SJCRH30 (cell line): ENCODE results near the gene HOXA6. TPM values are rescaled to one million over a fixed set of nuclear protein-coding genes. Genes with fewer than 3 reads are reported as not detected.
A peak's percentile ranks its signal among the peaks of the same experiment; 100 is the strongest.

Experiments
- DNase-seq, 2 experiments: peaks; one replicate each; pipeline ENCODE4 v3.0.0-alpha.2; 2015 to 2020
- H3K27ac ChIP-seq: fragments of 250-450 bp; sonication (Bioruptor Pico); 2 replicates; pipeline ENCODE4 v1.5.1; 2020; ENCODE audit warnings: mild to moderate bottlenecking, moderate library complexity
- H3K27me3 ChIP-seq: fragments of 250-450 bp; sonication (Bioruptor Pico); 2 replicates; pipeline ENCODE4 v1.5.1; 2020; ENCODE audit warnings: mild to moderate bottlenecking, moderate library complexity
- H3K36me3 ChIP-seq: fragments of 250-450 bp; sonication (Bioruptor Pico); 2 replicates; pipeline ENCODE4 v1.5.1; 2020; ENCODE audit warnings: mild to moderate bottlenecking, moderate library complexity
- H3K4me1 ChIP-seq: fragments of 250-450 bp; sonication (Bioruptor Pico); 2 replicates; pipeline ENCODE4 v1.5.1; 2020; ENCODE audit warnings: mild to moderate bottlenecking, moderate library complexity
- H3K4me3 ChIP-seq: fragments of 250-450 bp; sonication (Bioruptor Pico); 2 replicates; pipeline ENCODE4 v1.5.1; 2020; ENCODE audit warnings: mild to moderate bottlenecking, moderate library complexity
- H3K9me3 ChIP-seq: fragments of 250-450 bp; sonication (Bioruptor Pico); replicated peaks from 2 replicates; pipeline ENCODE4 v1.5.1; 2020; ENCODE audit warnings: mild to moderate bottlenecking, moderate library complexity
- total RNA-seq: library from RNA; depleted of rRNA; stranded (reverse); fragments of >200 nt; shearing (Covaris generic); gene quantifications from 2 replicates; pipeline ENCODE4 v1.2.3, GENCODE V29; 2014

The HOXA6 gene
- total RNA-seq, 1 experiment from 2014 or later: 3.8 TPM

DNA sequence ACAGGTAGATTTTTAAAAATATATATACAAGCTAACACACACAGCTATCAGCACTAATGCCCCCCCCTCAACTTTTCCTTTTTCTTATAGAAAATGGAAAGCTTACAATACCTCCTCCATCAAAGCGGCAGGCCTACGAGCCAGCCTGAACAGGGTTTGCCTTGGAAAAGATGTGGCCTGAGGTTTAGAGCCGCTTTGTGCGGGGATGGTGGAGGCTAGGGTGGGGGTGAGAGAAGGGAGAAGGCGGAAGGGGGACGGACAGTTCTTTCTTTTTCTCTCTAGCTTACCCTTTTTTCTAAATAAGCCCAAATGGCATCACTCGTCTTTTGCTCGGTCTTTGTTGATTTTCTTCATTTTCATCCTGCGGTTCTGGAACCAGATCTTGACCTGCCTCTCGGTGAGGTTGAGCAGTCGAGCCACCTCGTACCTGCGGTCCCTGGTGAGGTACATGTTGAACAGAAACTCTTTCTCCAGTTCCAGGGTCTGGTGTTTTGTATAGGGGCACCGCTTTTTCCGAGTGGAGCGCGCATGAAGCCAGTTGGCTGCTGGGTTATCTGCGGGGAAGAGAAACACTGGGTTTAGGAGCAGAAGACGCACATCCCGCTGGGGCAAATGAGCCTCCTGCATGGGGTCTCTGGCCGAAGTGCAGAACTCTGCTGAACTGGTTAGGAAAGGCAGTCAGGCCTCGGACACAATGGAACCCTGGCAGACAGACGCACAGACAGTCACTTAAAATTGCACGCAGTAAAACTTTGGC, 15.9 kb upstream of the HOXA6 start:
- no peaks in the 10 kb centered on the region for H3K27me3 ChIP-seq
- no peak overlapping the region for H3K27ac ChIP-seq
- H3K36me3 ChIP-seq: no peaks in the 10 kb centered on the region
- no peak overlapping the region for H3K4me3 ChIP-seq
- no peak for DNase-seq
- H3K9me3 ChIP-seq: no peaks in the 10 kb centered on the region
- H3K4me1 ChIP-seq: no peaks in the 10 kb centered on the region

DNA sequence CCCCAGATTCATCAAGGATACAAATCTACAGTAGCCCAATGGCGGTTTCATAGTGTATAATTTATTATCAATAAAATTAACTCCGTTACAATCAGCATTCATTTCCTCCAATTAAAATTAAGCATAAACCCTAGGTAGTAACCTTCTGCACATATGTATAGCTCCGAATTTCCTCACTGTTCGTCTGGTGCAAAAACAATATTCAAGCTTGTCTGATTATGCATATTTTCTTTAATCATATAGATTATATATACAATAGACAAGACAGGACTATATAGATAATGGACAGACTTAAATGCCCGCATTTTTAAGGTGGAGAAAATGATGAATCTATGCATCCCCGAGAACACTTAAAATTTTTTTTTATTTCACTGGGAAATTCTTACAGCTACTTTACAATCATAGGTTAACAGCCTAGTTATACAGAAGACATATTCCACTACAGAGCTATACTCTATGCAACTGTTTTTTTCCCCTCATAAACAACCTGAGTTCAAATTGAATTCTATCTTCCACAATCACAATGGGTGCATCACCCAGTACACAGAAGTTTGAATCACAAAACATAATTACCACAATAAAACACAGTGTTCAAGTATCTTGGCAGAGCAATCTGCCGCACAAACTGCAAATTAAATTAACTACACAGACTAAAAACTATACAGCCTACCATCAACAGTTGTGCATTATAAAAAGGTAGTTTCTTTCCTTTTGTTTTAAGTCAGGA, 15.2 kb upstream of the HOXA6 start:
- H3K4me1 ChIP-seq: no peaks in the 10 kb centered on the region
- no peak overlapping the region for H3K27ac ChIP-seq
- H3K4me3 ChIP-seq: no peak overlapping the region
- H3K27me3 ChIP-seq: no peaks in the 10 kb centered on the region
- no peak for DNase-seq
- no peaks in the 10 kb centered on the region for H3K9me3 ChIP-seq
- H3K36me3 ChIP-seq: no peaks in the 10 kb centered on the region

DNA sequence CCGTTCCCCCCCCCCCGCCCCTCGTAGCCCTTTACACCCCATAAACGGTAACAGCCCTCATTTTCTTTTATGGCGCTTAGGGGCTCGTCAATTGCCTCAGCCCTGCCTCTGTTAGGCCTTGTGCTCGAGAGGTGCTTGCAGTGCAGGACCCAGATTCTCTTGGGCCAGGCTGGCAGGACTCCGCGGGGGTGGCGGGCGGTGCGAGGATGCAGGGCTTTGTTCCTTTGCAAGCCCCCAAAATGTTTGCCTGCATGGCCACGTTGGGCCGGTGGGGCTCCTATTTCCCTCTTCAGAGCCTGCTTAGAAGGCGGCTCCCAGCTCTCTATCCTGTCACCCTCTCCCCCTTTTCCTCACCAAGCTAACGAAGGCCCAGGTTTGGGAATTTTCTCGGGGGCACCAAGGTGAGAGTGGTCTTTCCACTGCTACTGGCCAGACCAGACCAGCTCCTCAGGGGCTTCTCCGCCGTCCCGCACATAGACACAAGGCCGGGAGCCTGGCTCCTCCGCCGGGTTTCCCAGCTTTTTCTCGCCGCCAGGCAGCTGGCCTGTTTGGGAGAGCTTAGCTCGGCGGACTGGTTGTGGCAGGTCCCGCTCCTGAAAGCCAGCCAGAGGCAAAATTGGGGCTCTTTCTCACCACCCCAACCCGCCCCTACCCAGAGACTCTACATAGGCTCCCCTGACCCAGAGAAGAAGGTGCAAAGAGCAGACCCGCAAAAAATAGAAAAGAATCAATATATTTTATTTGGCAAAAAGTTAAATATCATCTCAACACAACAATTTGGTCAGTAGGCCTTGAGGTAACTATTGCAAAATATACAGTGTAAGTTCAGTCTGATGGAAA, 14.4 kb upstream of the HOXA6 start:
- DNase-seq: no peak
- Histone ChIP-seq H3K27ac (no peak overlapping the region), H3K4me1 (peaks cover 3% of the 10 kb centered on the region; the same call in 1 of the 2 replicates), H3K27me3 (no peaks in the 10 kb centered on the region), H3K36me3 (no peaks in the 10 kb centered on the region), H3K4me3 (no peak overlapping the region), H3K9me3 (no peaks in the 10 kb centered on the region)

DNA sequence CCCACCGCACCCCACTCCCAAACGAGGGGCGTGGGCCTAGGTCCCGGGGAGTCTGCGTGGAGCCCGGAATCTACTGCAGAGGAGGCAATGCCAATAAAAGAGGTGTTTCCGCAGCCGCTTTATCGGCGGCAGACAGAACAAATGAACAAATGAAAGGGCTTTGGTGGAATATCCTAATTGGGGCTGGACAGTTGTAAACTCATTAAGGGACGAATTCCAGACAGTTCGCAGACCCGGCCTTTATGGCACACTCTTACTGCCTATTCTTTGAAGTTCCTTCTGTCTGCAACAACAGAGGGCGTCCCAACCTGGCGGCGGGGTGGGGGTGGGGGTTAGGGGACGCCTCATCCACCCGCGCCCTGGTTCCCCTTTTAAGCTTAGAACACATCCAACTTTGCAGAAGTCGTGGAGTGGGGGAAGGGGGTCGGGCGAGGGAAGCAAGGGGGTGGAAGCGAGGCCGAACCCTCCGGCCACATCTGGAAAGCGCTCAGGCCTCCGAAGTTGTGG, 13.7 kb upstream of the HOXA6 start:
- peak overlapping the region; percentile 95 for H3K27ac ChIP-seq
- peaks cover 3% of the 10 kb centered on the region; the same call in 1 of the 2 replicates for H3K4me1 ChIP-seq
- peak overlapping the region; percentile 77 for H3K4me3 ChIP-seq
- H3K36me3 ChIP-seq: no peaks in the 10 kb centered on the region
- no peak for DNase-seq
- H3K9me3 ChIP-seq: no peaks in the 10 kb centered on the region
- no peaks in the 10 kb centered on the region for H3K27me3 ChIP-seq

DNA sequence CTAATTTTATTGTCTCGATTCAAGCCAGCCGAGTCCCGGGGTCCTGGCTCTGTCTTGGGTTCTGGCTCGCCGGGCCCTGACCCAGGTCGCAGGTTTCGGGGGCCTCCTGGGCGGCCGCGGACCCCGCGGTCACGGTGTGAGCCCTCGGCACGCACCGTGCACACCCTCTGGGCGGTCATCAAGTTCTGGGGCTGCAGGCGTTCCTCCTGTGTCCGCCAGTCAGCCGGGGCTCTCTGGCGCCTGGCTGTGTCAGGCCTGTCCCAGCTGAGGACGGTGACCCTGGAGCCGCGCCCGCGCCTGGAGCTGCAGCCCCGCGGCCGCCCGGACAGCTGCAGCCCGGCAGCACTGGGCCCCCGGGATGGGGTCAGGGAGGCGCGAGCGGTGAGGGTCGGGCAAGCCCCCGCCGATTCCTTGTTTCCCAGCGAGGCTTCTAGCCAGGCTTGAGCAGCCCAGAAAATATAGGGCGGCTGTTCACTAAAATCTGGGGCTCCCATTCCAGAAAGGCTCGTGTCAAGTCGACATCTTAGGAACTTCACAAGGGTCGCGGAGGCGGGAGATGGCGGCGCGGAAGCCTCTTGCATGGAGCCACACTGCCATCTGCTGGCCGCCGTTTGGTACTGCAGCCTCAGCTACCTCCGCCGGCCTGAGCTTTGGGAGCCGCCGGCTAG, 13.1 kb upstream of the HOXA6 start:
- no peaks in the 10 kb centered on the region for H3K9me3 ChIP-seq
- peaks cover 3% of the 10 kb centered on the region; the same call in 1 of the 2 replicates for H3K4me1 ChIP-seq
- H3K27me3 ChIP-seq: no peaks in the 10 kb centered on the region
- no peaks in the 10 kb centered on the region for H3K36me3 ChIP-seq
- H3K4me3 ChIP-seq: peak overlapping the region; percentile 77
- H3K27ac ChIP-seq: peak overlapping the region; percentile 95
- peak; percentile 92 to 95 for DNase-seq

DNA sequence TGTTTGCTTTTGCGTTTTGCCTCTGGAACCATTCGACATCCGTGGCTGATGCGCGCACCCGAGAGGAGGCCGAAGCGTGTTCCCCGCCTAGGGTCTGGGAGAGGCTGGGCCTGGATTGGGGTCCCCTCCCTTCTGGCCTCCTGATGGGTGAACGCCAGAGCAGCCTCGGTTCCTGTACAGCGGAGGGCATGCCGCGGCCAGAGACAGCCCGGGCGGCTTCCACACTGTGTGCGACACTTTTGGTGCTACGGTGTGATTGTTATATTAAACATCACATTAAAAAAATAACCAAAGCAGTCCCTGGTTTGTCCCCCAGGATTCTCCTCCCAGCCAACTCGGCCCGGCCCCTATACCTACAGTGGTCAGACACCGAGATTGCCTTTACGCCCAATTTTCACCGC, 12.6 kb upstream of the HOXA6 start:
- peaks cover 3% of the 10 kb centered on the region; the same call in 1 of the 2 replicates for H3K4me1 ChIP-seq
- no peaks in the 10 kb centered on the region for H3K9me3 ChIP-seq
- no peaks in the 10 kb centered on the region for H3K36me3 ChIP-seq
- peak overlapping the region; percentile 77 for H3K4me3 ChIP-seq
- no peaks in the 10 kb centered on the region for H3K27me3 ChIP-seq
- H3K27ac ChIP-seq: peak overlapping the region; percentile 95
- DNase-seq: no peak

DNA sequence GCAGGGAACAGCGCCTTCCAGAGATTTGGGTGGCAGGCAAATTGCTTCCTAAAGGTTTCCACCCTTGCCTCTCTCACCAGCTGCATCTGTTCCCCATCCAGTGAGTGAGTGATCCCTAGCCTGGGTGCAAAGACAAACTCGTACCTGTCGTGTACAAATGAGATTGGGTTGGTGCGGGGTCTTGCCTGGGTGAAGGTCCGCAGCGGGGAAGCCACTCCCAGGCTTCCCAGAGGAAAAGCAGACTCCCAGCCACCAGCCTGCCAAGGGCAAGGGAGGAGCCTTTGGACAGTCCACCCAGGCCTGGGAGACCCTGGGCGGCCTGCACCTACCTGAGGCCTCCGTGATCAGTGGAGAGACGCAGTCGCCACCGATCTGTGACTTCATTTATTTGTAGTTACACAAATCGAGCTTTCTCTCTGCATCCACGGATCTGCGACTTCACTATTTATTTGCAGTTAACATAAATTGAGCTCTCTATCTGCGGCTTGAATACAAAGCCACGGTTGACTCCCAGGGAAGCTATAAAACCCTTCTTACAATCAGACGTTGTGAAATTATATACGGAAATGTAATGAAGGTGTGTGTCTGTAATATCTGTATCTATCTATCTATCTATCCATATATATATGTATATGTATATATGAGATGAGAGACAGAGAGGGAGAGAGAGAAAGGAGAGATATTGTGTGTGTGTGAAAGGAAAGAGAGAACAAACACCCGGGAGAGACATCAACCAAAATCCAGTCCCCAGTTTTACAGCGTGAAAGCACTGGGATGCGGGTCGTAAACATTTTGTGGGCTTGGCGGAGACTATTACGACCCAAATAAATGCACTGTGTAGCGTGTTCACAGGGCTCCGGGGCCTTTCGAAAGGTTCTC, 11.9 kb upstream of the HOXA6 start:
- no peak overlapping the region for H3K4me3 ChIP-seq
- no peaks in the 10 kb centered on the region for H3K9me3 ChIP-seq
- peaks cover 3% of the 10 kb centered on the region; the same call in 1 of the 2 replicates for H3K4me1 ChIP-seq
- H3K36me3 ChIP-seq: no peaks in the 10 kb centered on the region
- H3K27ac ChIP-seq: peak overlapping the region; percentile 95; the same call in 1 of the 2 replicates
- H3K27me3 ChIP-seq: no peaks in the 10 kb centered on the region
- no peak for DNase-seq

DNA sequence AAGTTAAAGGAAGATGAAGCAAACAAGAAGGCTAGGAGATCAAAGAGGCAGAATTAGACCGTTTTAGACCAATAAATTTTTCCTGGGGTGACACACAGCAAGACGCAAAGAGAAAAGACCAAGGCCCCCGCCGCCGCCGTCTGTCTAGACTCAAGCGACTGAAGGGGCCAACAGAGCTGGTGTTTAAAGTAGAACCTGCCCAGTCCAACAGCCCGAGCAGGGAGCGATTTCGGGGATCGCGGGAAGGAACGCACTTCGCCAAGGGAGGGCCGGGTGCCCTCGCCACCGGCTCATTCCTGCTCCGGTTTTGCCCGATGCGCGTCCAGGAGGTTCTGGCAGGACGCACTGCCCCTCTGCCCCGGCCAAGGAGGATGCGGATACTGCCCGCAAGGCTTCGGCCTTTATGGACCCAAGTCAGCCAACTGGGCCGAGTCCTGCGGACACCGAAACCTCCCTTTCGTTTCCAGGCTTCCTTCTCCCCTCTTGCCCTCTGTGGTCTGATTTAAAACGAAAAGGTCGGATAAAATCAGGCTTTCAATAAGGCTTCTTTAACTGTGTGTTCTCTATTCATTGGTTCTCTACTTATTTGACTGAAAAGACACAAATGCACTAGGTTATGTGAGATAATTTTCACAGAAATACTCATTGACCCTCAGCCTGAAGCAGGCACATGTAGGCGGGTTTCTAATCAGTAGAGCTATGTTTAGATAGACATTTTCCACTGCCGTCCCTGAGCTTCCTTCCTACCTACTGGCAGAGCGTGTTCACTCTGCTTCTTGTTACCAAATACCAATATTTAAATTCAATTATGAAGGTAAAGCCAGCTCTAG, 11.1 kb upstream of the HOXA6 start:
- DNase-seq: no peak
- no peak overlapping the region for H3K27ac ChIP-seq
- H3K4me1 ChIP-seq: peaks cover 3% of the 10 kb centered on the region; the same call in 1 of the 2 replicates
- H3K27me3 ChIP-seq: no peaks in the 10 kb centered on the region
- H3K9me3 ChIP-seq: no peaks in the 10 kb centered on the region
- H3K4me3 ChIP-seq: no peak overlapping the region
- no peaks in the 10 kb centered on the region for H3K36me3 ChIP-seq

DNA sequence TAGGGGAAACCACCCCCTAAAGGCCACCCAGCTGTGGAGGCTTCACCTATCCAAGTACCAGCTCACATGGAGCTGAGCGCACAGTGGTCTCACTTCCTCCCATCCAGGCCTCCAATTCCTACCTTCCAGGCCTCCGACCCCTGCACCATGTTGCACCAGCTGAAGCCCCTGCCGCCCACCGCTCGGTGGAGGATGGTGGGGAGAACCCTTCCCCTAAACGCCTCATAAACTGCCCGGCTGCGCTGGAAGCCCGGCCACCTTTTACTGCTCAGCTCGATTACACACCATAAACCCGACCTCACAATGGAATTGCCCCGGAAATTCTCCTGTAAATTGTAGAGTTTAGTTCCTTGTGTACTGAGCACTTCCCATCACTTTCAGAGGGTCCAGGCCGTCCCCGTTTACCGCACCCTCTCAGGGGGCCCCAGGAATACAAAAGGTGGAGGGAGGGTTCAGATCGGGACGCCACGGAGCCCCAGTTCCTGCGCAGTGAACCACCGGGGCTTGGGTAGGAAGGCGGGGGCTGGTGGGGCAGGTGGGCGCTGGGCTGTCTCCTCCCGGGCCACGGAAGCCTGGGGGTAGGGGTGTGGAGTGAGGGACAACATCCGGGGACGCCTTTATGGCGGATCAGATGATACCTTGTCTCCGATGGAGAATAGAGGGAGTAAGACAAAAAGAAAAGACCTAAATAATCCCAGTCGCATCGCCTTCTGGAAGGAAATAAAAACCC, 10.3 kb upstream of the HOXA6 start:
- DNase-seq: no peak
- no peaks in the 10 kb centered on the region for H3K36me3 ChIP-seq
- no peak overlapping the region for H3K4me3 ChIP-seq
- H3K27ac ChIP-seq: no peak overlapping the region
- H3K9me3 ChIP-seq: no peaks in the 10 kb centered on the region
- H3K4me1 ChIP-seq: peaks cover 3% of the 10 kb centered on the region; the same call in 1 of the 2 replicates
- H3K27me3 ChIP-seq: no peaks in the 10 kb centered on the region

DNA sequence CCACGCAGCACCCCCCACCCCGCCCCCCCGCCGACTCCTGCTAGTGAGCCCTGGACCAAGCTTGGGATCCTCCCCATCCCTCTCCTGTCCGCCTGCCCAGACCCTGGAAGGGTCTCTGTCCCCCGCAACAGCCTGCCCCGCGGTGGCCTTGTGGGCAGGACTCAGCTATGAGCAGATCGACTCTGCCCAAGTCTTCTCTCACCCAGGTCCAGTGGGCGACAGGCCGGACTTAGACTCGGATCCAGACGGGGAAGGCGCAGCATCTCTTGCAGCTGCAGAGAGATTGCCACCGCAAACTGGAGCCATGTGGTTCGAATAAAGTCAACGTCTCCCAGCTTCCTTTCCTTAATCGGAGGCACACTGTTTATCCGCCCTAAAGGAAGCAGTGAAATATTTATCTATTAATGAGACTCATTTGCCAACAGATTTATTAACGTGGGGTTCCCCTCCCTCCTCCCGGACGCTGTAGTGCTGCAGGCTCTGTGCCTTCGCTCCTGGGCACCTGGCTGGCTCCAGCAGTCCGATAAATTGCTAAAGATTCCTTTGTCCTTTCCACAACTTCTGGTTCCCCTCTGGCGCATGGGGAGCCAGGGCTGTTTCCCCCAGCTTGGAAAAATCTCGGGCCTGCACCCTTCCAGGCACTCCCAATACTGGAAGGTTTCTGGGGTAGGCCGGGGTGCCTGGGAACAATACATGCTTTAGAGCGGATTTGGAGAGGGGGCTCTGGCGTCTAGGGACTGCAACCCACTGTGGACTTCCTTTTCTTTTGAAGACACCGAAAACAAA, 9.5 kb upstream of the HOXA6 start:
- peak overlapping the region; percentile 80 for H3K27ac ChIP-seq
- peaks cover 3% of the 10 kb centered on the region; the same call in 1 of the 2 replicates for H3K4me1 ChIP-seq
- no peak for DNase-seq
- peak overlapping the region; percentile 82 for H3K4me3 ChIP-seq
- no peaks in the 10 kb centered on the region for H3K36me3 ChIP-seq
- no peaks in the 10 kb centered on the region for H3K9me3 ChIP-seq
- no peaks in the 10 kb centered on the region for H3K27me3 ChIP-seq

DNA sequence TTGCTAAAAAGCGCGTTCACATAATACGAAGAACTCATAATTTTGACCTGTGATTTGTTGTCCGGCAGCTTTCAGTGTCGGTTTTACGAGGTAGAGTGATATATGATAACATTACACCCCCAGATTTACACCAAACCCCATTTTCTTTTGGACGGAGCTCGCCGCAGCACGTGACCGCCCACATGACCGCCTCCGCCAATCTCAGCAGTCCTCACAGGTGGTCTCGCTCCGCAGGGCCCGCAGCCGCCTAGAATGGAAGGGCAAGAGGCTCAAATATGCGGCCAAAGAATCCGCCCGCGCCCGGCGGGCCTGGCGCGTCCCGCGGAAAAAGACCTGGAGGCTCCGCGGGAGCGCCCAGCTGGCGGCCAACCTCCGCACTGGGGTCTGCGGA, 8.9 kb upstream of the HOXA6 start, which contains the start of gene HOXA7:
TSS of gene HOXA7 (minus strand) at position 168 of the 391 bp plus-strand sequence. CDS start at position 38, 130 bp downstream.
- H3K27ac ChIP-seq: peak within 1 kb of the TSS; percentile 80
- no peaks in the 10 kb centered on the region for H3K9me3 ChIP-seq
- H3K36me3 ChIP-seq: no peaks in the 10 kb centered on the region
- peak; percentile 90 to 92 for DNase-seq
- peak within 1 kb of the TSS; percentile 82 for H3K4me3 ChIP-seq
- H3K4me1 ChIP-seq: peaks cover 3% of the 10 kb centered on the region; the same call in 1 of the 2 replicates
- H3K27me3 ChIP-seq: no peaks in the 10 kb centered on the region
